NCI-H2196 treated with DMSO at 0.1 percent for 48 hours (cell line): ENCODE measurements around the gene CATSPER1.

Source experiments
- DNase-seq: peaks from one replicate; lab custom pipeline; 2025; ENCODE audit not compliant: unreplicated experiment; lab: John Stamatoyannopoulos, UW

CATSPER1 gene

GRCh38 chr11:65973439-65974110 is 52.7 kb downstream of the CATSPER1 start:
- no peak for DNase-seq

GRCh38 chr11:65972116-65972515 is 54.2 kb downstream of the CATSPER1 start:
- no peak for DNase-seq

- no peak for DNase-seq
These were observed 57.4 kb downstream of the CATSPER1 start for GRCh38 chr11:65968600-65969482.

- DNase-seq: no peak
These were observed 58.8 kb downstream of the CATSPER1 start for GRCh38 chr11:65967329-65967934.
